ENCODE data around the gene DPH2. TPM values are rescaled to one million over a fixed set of nuclear protein-coding genes. Genes with fewer than 3 reads are reported as not detected.
A peak's percentile ranks its signal among the peaks of the same experiment; 100 is the strongest.

Gene DPH2
- total RNA-seq, 1 donor from 2014 or later = 69.3 TPM

GRCh38 chr1:43970502-43970901 is 692 bp downstream of the DPH2 start:
- Histone ChIP-seq H3K27ac (no peak overlapping the region), H3K9me3 (no peaks in the 10 kb centered on the region), H3K4me3 (peak overlapping the region; percentile 68 to 83), H3K4me1 (peaks cover 6 to 9% of the 10 kb centered on the region in 2 donors), H3K36me3 (peaks cover 10 to 11% of the 10 kb centered on the region in 2 donors), H3K27me3 (no peaks in the 10 kb centered on the region)
- TF ChIP-seq, protein P1, sequence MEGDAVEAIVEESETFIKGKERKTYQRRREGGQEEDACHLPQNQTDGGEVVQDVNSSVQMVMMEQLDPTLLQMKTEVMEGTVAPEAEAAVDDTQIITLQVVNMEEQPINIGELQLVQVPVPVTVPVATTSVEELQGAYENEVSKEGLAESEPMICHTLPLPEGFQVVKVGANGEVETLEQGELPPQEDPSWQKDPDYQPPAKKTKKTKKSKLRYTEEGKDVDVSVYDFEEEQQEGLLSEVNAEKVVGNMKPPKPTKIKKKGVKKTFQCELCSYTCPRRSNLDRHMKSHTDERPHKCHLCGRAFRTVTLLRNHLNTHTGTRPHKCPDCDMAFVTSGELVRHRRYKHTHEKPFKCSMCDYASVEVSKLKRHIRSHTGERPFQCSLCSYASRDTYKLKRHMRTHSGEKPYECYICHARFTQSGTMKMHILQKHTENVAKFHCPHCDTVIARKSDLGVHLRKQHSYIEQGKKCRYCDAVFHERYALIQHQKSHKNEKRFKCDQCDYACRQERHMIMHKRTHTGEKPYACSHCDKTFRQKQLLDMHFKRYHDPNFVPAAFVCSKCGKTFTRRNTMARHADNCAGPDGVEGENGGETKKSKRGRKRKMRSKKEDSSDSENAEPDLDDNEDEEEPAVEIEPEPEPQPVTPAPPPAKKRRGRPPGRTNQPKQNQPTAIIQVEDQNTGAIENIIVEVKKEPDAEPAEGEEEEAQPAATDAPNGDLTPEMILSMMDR (IDR thresholded peaks at IDR 0.05) = no peak
- intact Hi-C loops (cut with DNase I) = loop anchor here (5.0 kb wide), 1 partner anchor 263 kb away; the partner anchor contains the start of gene ST3GAL3
- DNase-seq (ENCODE audit: low spot score in 2 of 2) = no peak

DNA sequence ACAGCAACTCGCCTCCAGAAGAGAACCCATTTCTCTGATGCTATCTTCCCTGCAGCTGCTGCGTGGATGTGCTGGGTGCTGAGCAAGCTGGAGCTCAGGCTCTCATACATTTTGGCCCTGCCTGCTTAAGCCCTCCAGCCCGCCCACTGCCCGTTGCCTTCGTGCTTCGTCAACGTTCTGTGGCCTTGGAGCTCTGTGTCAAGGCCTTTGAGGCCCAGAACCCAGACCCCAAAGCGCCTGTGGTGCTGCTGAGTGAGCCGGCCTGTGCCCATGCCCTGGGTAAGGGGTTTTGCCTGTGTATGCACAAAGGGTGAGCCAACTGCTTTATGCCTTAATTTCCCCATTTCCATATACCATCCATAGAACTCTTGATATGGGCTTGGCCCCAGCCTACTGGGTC is 1.1 kb downstream of the DPH2 start:
- intact Hi-C loops (cut with DNase I) = loop anchor here (5.0 kb wide), 1 partner anchor 264 kb away; the partner anchor contains the start of gene ST3GAL3
- peak overlapping the region; percentile 68 to 83 for H3K4me3 ChIP-seq

GRCh38 chr1:43971336-43971980 is 1.6 kb downstream of the DPH2 start:
- intact Hi-C loops (cut with DNase I) = loop anchor here (5.0 kb wide), 1 partner anchor 264 kb away; the partner anchor contains the start of gene ST3GAL3
- TF ChIP-seq, protein P1 (IDR thresholded peaks at IDR 0.05) = no peak
- Histone ChIP-seq H3K9me3 (no peaks in the 10 kb centered on the region), H3K4me3 (no peak overlapping the region), H3K36me3 (peaks cover 5 to 8% of the 10 kb centered on the region in 2 donors), H3K27ac (no peak overlapping the region), H3K27me3 (no peaks in the 10 kb centered on the region), H3K4me1 (peaks cover 14 to 19% of the 10 kb centered on the region in 2 donors)
- DNase-seq (ENCODE audit: low spot score in 2 of 2) = no peak

More for the DNA sequence above, 1.1 kb downstream of the DPH2 start:
- no peaks in the 10 kb centered on the region for H3K27me3 ChIP-seq
- no peak overlapping the region for H3K27ac ChIP-seq
- peaks cover 8 to 13% of the 10 kb centered on the region in 2 donors for H3K4me1 ChIP-seq
- no peaks in the 10 kb centered on the region for H3K9me3 ChIP-seq
- H3K36me3 ChIP-seq = peaks cover 7 to 11% of the 10 kb centered on the region in 2 donors
- TF ChIP-seq, protein P1 (IDR thresholded peaks at IDR 0.05) = no peak
- DNase-seq (ENCODE audit: low spot score in 2 of 2) = no peak

DNA sequence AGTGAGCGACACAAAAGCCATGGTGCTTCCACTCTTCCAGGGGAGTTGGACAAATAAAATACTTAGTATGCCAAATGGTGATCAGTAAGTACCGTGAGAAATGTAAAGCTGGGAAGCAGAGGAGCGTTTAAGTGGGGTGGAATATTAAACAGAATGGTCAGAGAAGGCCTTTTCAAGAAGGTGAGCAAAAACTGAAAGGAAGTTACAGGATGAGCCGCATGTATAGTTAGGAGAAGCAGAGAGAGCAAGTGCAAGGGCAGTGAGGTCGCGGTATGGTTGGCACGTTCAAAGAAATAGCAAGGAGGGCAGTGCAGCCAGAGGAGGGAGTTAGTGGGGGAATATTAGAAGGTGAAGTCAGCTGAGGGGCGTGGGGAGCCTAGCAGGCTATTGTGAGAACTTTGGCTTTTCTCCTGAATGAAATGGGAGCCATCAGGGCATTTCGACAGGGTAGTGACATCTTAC is 4.2 kb downstream of the DPH2 start:
- no peaks in the 10 kb centered on the region for H3K9me3 ChIP-seq
- H3K4me3 ChIP-seq = peak overlapping the region; percentile 71 to 78
- DNase-seq (ENCODE audit: low spot score in 2 of 2) = no peak
- peaks cover 13 to 19% of the 10 kb centered on the region in 2 donors for H3K36me3 ChIP-seq
- H3K27me3 ChIP-seq = no peaks in the 10 kb centered on the region
- peaks cover 17 to 35% of the 10 kb centered on the region in 2 donors for H3K4me1 ChIP-seq
- intact Hi-C loops (cut with DNase I) = loop anchor here (1.0 to 5.0 kb wide), 4 partner anchors 17 to 267 kb away; partner anchors contain the start of genes CCDC24, IPO13, SLC6A9 and ST3GAL3
- H3K27ac ChIP-seq = peak overlapping the region; percentile 84 to 89
- TF ChIP-seq, protein P1 (IDR thresholded peaks at IDR 0.05) = no peak

DNA sequence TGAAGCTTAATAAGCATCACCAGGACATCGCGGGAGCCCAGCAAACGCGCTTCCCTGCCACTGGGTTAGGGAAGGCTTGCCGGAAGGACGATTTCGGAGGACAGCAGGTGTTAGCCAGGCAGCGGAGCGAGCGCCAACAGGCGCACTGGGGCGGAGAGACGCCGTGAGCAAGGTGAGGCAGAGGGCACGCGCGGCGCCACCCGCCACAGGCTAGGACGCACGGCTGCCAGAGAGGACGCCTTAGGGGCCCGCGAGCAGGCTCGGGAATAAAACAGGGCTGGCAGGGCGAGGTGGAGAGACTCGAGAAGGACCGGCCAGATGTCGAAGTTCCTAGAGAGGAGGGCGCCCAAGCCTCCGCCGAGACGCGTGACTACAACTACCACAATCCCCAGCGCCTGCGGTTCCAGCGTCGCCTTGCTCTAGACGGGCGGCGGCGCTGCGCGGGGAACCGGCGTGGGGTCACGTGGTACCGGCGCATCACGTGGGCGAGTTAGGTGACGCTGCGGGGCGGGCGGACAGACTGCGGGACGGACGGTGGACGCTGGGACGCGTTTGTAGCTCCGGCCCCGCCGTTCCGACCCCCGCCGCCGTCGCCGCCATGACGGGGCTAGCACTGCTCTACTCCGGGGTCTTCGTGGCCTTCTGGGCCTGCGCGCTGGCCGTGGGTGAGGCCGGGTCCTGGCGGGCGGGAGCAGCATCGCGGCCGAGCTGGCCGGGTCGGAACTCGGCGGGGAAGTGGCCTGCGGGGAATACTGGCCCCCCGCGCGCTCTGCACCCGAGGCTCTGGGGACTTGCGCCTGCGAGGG is 4.8 kb downstream of the DPH2 start, which contains the start of gene ATP6V0B:
Gene ATP6V0B, plus strand, starts transcription at position 518 of the 806 bp plus-strand sequence. Its CDS starts 81 bp downstream, at position 599.
- H3K27me3 ChIP-seq = no peaks in the 10 kb centered on the region
- H3K9me3 ChIP-seq = no peaks in the 10 kb centered on the region
- TF ChIP-seq, protein P1 (IDR thresholded peaks at IDR 0.05) = peak in 2 of 3 experiments; percentile 11 to 46
- peak within 1 kb of the TSS; percentile 84 to 89 for H3K27ac ChIP-seq
- H3K4me1 ChIP-seq = peaks cover 17 to 35% of the 10 kb centered on the region in 2 donors
- peaks cover 13 to 19% of the 10 kb centered on the region in 2 donors for H3K36me3 ChIP-seq
- peak; percentile 87 to 97 for DNase-seq (ENCODE audit: low spot score in 2 of 2)
- intact Hi-C loops (cut with DNase I) = loop anchor here (1.0 to 5.0 kb wide), 4 partner anchors 17 to 267 kb away; partner anchors contain the start of genes CCDC24, IPO13, SLC6A9 and ST3GAL3
- peak within 1 kb of the TSS; percentile 71 to 78 for H3K4me3 ChIP-seq

All from ascending aorta (tissue), 2 donors.